ENCODE measurements around the gene DDX41.
"Not testable (repeated sequence)": the region's sequence is repeated elsewhere in the genome, so short reads cannot be mapped to it uniquely, and the experiment has no call there.

The DDX41 gene

DNA sequence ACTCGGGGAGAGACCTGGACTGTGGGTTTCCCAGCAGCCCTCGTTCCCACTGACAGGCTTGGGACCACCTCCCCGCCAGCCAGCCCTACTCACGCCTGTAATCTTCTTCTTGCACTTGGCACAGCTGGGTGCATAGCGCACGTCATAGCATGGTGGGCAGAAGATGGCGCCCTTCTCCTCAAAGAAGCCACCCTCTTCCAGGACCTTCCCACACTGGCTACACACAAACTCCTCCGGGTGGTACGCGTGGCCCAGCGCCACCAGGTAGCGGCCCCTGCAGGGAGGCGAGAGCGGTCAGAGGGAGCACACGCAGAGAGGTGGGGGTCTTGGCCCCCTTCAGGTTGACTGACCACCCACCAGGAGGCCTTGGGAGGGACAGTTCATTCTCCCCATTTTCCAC, 28.8 kb downstream of the DDX41 start:
- Histone ChIP-seq H4K20me1 (ENCODE audit: insufficient read depth, low read length, poor library complexity, severe bottlenecking) (peaks cover 4% of the 10 kb centered on the region), H3K4me2 (ENCODE audit: low read depth, low read length, poor library complexity, severe bottlenecking) (no peak overlapping the region)

DNA sequence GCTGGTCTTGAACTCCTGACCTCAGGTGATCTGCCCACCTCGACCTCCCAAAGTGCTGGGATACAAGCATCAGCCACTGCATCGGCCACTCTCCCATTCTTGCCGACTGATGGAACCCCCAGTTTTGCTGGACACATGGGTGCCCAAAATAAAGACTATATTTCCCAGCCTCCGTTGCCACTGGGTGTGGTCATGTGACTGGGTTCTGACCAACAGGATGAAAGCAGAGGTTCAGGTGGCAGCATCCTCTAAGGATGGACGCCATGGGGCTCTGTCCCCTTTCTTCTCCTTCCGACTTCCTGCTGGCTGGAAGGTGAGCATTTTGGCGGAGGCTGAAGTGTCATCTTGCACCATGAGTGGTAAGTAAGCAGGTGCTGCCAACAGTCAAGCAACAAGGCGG, 29.6 kb downstream of the DDX41 start:
- TF ChIP-seq, protein P1, sequence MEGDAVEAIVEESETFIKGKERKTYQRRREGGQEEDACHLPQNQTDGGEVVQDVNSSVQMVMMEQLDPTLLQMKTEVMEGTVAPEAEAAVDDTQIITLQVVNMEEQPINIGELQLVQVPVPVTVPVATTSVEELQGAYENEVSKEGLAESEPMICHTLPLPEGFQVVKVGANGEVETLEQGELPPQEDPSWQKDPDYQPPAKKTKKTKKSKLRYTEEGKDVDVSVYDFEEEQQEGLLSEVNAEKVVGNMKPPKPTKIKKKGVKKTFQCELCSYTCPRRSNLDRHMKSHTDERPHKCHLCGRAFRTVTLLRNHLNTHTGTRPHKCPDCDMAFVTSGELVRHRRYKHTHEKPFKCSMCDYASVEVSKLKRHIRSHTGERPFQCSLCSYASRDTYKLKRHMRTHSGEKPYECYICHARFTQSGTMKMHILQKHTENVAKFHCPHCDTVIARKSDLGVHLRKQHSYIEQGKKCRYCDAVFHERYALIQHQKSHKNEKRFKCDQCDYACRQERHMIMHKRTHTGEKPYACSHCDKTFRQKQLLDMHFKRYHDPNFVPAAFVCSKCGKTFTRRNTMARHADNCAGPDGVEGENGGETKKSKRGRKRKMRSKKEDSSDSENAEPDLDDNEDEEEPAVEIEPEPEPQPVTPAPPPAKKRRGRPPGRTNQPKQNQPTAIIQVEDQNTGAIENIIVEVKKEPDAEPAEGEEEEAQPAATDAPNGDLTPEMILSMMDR (conservative IDR thresholded peaks at IDR 0.05; ENCODE audit: low read length), result no peak
- no peak for TF ChIP-seq EZH2phosphoT487 (IDR thresholded peaks at IDR 0.05; ENCODE audit: borderline replicate concordance)
- no peaks in the 10 kb centered on the region for H3K9me2 ChIP-seq (replicated peaks; ENCODE audit: low read depth, low read length)
- H3K9ac ChIP-seq (ENCODE audit: low read depth, low read length, poor library complexity, severe bottlenecking), result no peak overlapping the region
- H2AFZ ChIP-seq (ENCODE audit: low read length), result no peak overlapping the region
- no peak overlapping the region for H3K4me3 ChIP-seq (ENCODE audit: low read length, poor library complexity, severe bottlenecking)
- H3K27me3 ChIP-seq (ENCODE audit: insufficient read depth, low read length, poor library complexity, severe bottlenecking), result no peaks in the 10 kb centered on the region
- H3F3A ChIP-seq (ENCODE audit: low read depth), result no peaks in the 10 kb centered on the region
- no peaks in the 10 kb centered on the region for H3K79me2 ChIP-seq (ENCODE audit: insufficient read depth, low read length)
- H4K20me1 ChIP-seq (ENCODE audit: insufficient read depth, low read length, poor library complexity, severe bottlenecking), result peaks cover 4% of the 10 kb centered on the region
- no peak overlapping the region for H3K4me2 ChIP-seq (ENCODE audit: low read depth, low read length, poor library complexity, severe bottlenecking)
- H3K4me1 ChIP-seq (ENCODE audit: insufficient read depth, low read length, poor library complexity, severe bottlenecking), result no peaks in the 10 kb centered on the region
- H3K9me3 ChIP-seq (ENCODE audit: insufficient read depth, low read depth, low read length), result no peaks in the 10 kb centered on the region
- H3K36me3 ChIP-seq (ENCODE audit: insufficient read depth, low read length), result peaks cover 4% of the 10 kb centered on the region; the same call in 1 of the 2 replicates

More for the DNA sequence above, 28.8 kb downstream of the DDX41 start:
- H3K36me3 ChIP-seq (ENCODE audit: insufficient read depth, low read length), result peaks cover 4% of the 10 kb centered on the region; the same call in 1 of the 2 replicates
- H3K27me3 ChIP-seq (ENCODE audit: insufficient read depth, low read length, poor library complexity, severe bottlenecking), result no peaks in the 10 kb centered on the region
- H3K79me2 ChIP-seq (ENCODE audit: insufficient read depth, low read length), result peaks cover under 1% of the 10 kb centered on the region; the same call in 1 of the 2 replicates
- H3K9me3 ChIP-seq (ENCODE audit: insufficient read depth, low read depth, low read length), result no peaks in the 10 kb centered on the region
- no peak overlapping the region for H2AFZ ChIP-seq (ENCODE audit: low read length)
- H3F3A ChIP-seq (ENCODE audit: low read depth), result no peaks in the 10 kb centered on the region
- TF ChIP-seq, protein P1 (conservative IDR thresholded peaks at IDR 0.05; ENCODE audit: low read length), result no peak
- TF ChIP-seq EZH2phosphoT487 (IDR thresholded peaks at IDR 0.05; ENCODE audit: borderline replicate concordance), result no peak
- no peak overlapping the region for H3K4me3 ChIP-seq (ENCODE audit: low read length, poor library complexity, severe bottlenecking)
- no peak overlapping the region for H3K9ac ChIP-seq (ENCODE audit: low read depth, low read length, poor library complexity, severe bottlenecking)
- no peaks in the 10 kb centered on the region for H3K4me1 ChIP-seq (ENCODE audit: insufficient read depth, low read length, poor library complexity, severe bottlenecking)
- H3K9me2 ChIP-seq (replicated peaks; ENCODE audit: low read depth, low read length), result no peaks in the 10 kb centered on the region

GRCh38 chr5:177486256-177486655, 30.5 kb downstream of the DDX41 start:
- H3K79me2 ChIP-seq (ENCODE audit: insufficient read depth, low read length), result no peaks in the 10 kb centered on the region
- peaks cover 4% of the 10 kb centered on the region for H4K20me1 ChIP-seq (ENCODE audit: insufficient read depth, low read length, poor library complexity, severe bottlenecking)
- H3K4me1 ChIP-seq (ENCODE audit: insufficient read depth, low read length, poor library complexity, severe bottlenecking), result no peaks in the 10 kb centered on the region
- H3F3A ChIP-seq (ENCODE audit: low read depth), result no peaks in the 10 kb centered on the region
- H3K4me2 ChIP-seq (ENCODE audit: low read depth, low read length, poor library complexity, severe bottlenecking), result no peak overlapping the region
- H3K9ac ChIP-seq (ENCODE audit: low read depth, low read length, poor library complexity, severe bottlenecking), result no peak overlapping the region
- H3K9me2 ChIP-seq (replicated peaks; ENCODE audit: low read depth, low read length), result no peaks in the 10 kb centered on the region
- TF ChIP-seq, protein P1 (conservative IDR thresholded peaks at IDR 0.05; ENCODE audit: low read length), result no peak
- peaks cover 4% of the 10 kb centered on the region; the same call in 1 of the 2 replicates for H3K36me3 ChIP-seq (ENCODE audit: insufficient read depth, low read length)
- H3K9me3 ChIP-seq (ENCODE audit: insufficient read depth, low read depth, low read length), result no peaks in the 10 kb centered on the region
- H3K27me3 ChIP-seq (ENCODE audit: insufficient read depth, low read length, poor library complexity, severe bottlenecking), result no peaks in the 10 kb centered on the region
- H2AFZ ChIP-seq (ENCODE audit: low read length), result no peak overlapping the region
- no peak overlapping the region for H3K4me3 ChIP-seq (ENCODE audit: low read length, poor library complexity, severe bottlenecking)

- not testable (repeated sequence) for H3K4me1 ChIP-seq (ENCODE audit: insufficient read depth, low read length, poor library complexity, severe bottlenecking); H3K9ac ChIP-seq (ENCODE audit: low read depth, low read length, poor library complexity, severe bottlenecking); H3K27me3 ChIP-seq (ENCODE audit: insufficient read depth, low read length, poor library complexity, severe bottlenecking); H4K20me1 ChIP-seq (ENCODE audit: insufficient read depth, low read length, poor library complexity, severe bottlenecking); H3K79me2 ChIP-seq (ENCODE audit: insufficient read depth, low read length); H3K9me2 ChIP-seq (replicated peaks; ENCODE audit: low read depth, low read length); H3K9me3 ChIP-seq (ENCODE audit: insufficient read depth, low read depth, low read length); H3K4me3 ChIP-seq (ENCODE audit: low read length, poor library complexity, severe bottlenecking); H3F3A ChIP-seq (ENCODE audit: low read depth); H2AFZ ChIP-seq (ENCODE audit: low read length); H3K4me2 ChIP-seq (ENCODE audit: low read depth, low read length, poor library complexity, severe bottlenecking); H3K36me3 ChIP-seq (ENCODE audit: insufficient read depth, low read length)
Observed at GRCh38 chr5:177485753-177486152, 31.0 kb downstream of the DDX41 start.
